HG03575 (cell line): ENCODE measurements around the gene HOXB13.

ENCODE experiments used
- ATAC-seq: cut with Tn5 transposase; IDR thresholded peaks from one replicate; pipeline ENCODE4 v1.9.1; 2021; ENCODE audit not compliant: unreplicated experiment, insufficient number of reproducible peaks, low FRiP score; ENCODE audit errors: extremely low read depth

The HOXB13 gene

DNA sequence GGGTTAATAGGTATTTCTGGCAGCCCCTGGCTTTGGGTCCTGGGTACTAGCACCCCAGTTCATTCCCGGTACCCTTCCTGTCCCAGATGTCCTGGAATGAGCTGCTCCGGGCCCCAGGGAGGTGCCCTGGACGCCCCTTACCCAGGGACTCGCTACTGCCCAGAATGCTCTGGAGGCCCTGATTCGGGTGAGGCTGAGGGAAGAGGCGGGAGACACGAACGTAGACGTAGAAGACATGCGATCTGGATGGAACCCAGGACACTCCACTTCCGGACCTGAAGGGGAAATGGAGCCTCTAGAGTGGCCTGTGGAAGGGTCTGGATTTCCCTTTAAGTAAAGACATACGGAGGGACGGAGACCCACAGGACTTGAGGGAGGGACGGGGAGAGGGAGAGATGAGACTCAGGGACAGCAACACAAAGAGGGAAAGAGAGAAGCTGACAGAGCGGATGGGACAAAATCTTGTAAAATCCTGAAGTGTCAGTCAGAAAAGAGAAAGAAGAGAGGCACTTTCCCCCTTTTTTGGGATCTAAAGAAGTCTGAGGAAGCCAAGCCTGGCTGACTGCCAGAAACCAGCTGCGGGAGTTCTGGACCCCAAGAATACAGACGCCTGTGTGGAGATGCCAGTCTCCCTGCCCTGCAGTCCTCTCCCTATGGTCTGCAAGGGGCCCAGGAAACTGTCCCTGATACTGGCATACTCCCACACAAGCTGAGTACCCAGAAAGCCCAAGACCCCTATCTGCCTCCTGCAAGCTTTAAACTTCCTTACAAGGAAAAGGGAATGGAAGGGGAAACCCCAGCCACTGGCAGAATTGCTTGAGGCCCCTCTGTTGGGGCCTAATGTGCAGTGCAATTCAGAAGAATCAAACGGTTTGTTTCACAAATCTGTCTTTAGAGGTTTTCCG, 1.0 kb upstream of the HOXB13 start:
- ATAC-seq, result no peak

DNA sequence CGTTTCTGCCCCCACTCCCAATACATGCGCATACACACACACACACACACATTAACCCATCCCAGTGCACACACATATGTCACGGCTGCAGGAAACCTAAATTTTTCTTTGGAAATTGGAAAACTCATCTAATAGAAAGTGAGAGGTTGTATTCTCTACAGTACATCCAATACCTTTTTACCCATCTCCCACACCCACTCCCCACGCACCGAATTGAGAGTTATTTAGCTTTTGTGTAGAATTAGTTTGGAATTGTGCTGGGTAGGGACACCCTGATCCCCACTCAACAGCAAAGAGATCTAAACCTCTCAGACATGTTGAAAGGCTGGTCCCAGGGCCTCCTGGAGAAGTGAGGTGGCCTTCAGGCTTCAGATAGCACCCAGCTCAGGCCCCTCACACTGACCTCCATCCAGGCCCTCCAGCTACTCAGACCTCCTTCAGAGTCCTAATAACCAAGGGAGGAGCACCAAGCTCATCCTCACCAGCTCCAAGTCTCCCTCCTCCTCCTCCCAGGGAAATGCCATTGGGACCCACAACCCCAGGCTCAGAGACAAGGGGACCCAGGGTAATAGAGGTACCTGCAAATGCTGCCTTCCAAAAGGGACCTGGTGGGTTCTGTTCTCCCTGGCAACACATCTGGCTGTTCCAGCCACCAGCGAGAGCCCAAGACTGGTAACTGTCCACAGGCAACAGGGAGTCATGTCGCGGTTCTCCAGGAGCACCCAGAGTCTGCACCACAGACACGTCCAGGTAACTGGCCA, 955 bp downstream of the HOXB13 start:
- no peak for ATAC-seq

DNA sequence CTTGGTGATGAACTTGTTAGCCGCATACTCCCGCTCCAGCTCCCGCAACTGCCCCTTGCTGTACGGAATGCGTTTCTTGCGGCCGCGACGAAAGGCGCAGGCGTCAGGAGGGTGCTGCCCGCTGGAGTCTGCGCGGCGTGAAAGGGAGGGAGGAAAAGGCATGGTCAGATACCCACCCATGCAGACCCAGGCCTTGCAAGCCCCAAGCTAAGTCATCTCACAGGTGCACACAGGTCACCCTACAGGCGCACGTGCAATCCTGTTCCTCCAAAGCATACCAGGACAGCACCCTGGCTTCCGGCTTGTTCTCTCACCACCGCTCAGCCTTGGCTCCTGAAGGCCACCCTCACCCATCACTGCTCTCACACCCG, 1.6 kb downstream of the HOXB13 start:
- no peak for ATAC-seq

DNA sequence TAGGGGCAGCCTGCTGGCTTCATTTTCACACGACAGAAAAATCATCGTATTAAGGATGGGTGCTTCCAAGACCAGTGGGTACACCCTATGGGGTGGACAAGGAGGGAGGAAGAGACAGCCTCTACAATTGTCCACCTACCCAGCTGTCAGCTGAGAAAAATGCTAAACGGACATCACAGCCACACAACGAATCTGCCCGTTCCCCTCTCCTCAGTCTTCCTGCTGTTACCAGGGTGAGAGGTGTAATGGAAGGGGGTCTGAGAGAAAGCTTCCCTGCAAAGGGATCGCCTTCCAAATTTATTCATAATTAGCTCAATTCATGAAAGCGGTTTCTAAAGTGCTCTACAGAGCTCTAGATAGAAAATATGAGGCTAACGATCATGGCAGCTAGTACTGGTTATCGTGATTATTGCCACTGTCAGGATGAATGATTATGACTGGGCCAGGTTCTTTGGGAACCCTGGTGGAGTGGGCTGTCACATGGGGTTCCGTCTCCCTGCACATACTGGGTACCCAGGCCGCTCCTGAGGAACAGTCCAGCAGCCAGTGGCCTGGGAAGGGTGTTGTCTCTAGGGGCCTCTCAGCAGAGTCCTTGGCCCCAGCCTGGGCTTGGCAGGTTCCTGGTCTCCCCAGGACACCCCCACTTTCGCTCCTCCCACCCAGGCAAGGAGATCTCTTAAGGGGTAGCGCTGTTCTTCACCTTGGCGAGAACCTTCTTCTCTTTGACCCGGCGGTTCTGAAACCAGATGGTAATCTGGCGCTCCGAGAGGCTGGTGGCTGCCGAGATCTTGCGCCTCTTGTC, 2.2 kb downstream of the HOXB13 start:
- ATAC-seq, result no peak

DNA sequence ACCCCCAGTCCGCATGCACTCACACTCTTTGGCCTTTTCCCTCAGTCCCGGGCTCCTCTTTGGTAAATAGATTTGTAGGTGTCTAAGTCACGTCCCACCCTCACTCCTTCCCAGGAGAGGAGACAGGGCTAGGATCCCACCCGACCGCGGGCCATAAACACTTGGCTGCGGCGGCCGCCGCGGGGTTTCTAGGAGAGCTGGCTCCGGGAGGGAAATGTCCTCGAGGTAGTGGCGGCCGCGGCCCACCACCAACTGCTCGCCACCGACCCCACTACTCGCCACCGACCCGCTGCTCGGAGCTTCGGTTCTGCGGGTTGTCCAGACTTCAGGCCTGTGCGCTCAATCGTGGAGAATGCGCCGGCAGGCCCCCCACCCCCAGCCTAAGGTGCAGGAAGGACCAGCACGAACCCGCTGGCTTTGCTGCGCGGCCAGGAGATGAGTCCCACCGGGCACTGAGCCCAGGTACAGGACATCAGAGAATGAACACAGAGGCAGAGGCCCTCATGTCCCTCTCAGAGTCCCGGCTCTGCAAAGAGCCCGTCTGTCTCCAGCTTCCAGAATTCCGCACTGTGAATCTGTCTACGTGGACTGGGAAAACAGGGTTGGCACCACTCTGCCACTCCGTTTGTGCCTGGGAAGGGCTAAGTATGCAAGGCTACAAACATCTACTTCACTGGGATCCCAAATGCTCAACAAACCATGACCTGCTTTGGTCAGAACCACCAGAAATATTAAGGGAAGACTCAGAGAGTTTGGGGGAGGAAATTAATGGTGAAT, 3.1 kb downstream of the HOXB13 start:
- no peak for ATAC-seq

DNA sequence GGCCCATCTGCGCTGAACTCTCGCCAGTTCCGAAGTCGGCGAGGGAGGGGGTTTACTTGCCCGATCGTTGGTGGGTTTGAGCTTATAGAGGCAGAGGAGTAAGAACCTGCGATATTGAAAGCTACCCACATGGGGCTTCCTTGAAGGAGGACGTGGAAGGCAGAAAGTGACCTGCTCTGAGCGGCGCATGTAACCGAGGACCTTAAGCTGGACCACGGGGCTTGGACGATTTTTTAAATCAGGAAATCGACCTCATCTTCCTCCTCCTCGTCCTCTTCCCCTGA, 3.6 kb downstream of the HOXB13 start:
- ATAC-seq, result no peak

DNA sequence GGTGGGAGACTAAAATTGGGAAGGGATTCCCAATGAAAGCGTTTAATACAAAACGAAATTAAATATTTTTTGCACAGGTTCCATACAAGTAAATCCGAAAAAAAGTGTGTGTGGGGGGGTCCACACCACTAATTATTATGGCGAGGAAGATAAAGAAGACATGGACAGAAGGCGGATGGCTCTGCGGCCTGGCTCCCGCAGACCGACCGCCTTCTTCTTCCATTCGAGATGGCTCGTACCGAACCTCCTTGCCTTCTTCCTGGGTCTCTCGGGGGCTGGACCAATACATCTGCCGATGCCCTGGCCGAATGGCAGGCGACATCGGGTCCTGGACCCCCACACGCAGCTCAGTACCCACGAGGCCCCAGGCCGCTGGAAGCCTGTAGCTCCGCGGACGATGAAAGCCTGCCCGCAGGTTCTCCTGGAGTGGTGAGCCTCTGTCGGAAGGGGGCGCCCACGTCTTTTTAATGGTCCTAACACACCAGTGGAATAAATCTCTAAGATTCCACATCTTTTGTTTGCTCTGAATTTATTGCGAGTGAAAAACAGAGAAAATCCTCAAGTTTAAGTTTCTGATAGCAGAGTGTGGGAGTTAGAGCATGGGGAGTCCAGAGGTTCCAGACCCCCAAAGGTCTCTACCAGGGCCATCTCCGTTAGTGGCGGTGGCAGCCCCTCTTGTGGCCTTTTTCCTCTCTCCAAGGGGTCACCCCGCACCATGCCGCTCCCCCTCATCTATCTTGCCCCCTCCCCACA, 4.1 kb downstream of the HOXB13 start:
- no peak for ATAC-seq

DNA sequence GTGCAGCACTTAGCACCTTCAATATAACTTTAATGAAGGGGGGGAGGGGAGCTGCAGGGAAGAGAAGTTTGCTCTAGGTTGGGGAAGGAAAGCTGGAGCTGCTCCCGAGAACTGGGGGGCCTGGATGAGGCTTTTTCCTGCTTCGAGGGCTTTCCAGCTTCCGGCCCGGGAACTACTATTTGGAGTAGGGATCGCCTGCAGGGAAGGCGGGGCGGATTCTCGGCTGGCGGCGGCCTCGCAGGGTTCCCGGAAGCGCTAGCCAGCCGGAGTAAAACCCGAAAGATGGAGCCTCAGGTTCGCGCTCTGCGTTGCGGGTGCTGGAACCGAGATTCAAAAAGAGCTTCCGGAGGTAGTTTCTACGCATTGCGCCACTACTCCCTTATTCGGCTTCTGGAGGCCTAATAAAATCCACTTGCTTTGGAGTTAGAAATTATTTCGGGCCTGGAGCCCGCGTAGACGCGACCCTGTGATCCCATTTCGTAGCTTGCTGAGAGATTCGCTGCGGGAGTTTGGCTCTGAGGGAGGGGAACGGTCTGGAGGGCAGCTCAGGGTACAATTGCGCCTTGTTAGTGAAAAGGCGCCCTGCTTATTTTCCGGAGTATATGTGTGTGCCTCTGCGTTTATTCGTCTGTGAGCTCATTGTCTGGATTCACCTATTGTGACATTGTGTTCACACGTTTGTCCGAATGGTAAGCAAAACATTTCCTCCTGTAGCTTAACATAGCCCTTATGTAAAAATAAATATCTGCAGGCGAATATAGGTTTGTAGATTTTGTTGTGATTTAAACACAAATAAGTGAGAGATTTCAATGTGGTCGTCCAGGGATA, 4.9 kb downstream of the HOXB13 start:
- no peak for ATAC-seq

DNA sequence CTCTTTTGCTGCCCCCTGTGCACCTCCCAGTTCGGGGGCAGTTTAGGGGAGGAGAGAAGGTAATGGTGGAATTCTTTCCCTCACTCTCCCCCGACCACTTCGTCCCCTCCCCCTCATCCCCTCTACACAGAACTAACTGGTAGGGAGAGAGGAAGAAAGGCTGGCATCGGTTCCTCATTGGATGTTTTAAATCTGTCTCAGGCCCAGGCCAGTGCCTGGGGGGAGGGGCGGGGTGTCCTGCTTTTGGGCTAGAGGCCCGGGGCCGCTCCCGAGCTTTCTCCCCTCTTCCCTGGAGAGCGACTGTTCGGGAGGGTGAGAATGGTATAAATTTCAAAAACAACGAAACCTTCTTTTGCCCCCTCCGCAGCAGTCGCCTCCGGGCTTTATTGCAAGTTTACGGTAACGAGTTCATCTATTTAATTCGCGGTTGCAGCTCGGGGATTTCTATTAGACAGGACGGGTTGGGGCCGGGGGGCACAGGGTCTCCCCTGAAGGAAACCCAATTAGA, 5.6 kb downstream of the HOXB13 start, which contains the start of gene PRAC2:
TSS of gene PRAC2 (plus strand) at position 271 of the 508 bp plus-strand sequence. CDS start 1,226 bp downstream, outside the sequence.
- no peak for ATAC-seq

DNA sequence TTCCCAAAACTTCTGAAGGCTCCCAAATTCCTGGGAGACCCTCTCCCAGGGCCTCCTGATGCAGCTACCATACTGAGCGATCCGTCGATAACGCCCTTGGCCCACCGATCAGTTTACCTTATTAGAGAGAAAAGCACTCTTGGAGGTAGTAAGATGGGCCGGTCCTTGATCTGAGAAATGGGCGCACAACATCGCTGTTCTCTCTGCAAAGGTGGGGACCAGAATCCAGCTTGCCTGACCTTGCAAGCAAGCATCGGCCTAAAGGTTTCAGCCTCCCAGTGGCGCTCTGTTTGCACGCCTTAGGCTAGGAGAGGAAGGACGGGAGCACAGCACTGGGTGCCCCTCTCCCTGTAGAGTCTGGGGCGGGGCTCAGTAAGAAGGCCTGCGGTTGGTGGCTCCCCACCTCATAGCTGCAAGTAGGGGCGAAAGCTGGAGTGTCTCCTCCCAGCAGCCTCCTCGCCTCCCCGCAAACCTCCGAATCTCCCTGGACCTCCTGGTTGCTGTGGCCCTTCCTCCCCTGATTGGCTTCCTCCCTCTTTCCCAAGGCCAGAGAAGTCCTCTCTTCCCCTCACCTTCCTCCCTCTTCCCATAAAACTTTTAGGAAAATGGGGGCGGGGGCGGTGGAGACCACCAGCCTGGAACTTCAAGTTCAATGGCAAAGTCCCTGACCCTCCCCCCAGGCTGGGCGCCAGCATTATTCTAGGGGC, 6.2 kb downstream of the HOXB13 start, which contains the start of gene PRAC1:
TSS of gene PRAC1 (minus strand) at position 318 of the 707 bp plus-strand sequence. CDS start at position 192, 126 bp downstream.
- ATAC-seq, result no peak

DNA sequence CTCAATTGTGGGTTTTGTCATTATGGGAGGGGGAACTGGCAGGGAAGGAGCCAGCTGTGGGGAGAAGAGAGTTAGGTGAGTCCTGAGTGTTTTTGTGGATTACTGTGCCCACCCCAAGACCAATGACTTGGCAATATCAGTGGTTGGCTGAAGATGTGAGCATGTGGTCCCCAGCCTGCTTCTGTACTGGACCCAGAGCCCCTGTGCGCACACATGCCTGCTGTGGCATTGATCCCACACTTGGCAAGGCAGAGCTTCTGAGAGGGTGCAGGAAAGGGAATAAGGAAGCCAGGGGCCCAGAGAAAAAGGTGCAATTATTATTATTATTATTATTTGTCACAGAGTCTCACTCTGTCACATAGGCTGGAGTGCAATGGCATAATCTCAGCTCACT, 7.5 kb downstream of the HOXB13 start:
- no peak for ATAC-seq

DNA sequence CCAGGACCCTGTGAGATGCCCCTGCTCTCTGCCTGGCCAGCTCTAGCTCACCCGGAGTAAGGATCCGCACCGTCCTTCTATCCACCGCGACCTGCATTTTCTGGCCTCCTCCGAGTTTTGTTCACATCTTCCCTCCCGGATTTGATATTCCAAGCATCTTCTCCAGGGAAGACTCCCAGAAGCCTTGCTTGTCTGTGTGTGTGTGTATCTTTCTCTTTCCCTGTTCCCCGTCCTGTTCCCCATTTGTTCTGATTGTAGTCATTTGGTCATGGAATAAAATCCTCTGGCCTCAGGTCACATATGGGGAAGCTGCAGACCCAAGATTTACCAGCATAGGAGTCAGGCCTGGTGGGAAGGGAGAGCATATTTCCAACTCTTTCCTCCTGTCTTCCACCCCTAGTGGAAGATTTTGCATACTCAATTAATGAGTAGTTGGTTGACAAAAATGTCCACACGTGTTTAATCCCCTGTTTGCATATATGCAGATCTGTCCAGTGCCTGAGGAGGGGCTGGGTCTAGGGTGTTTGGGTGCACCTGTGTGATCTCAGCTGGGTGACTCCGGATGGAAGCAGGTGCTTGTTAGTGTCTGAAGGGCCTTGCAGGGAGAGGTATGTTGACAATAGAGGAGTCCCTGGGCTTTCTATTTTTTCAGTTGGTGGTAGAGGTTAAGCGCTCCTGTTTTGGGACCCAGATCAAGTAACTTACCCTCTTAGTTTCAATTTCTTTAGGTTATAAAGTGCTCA, 8.1 kb downstream of the HOXB13 start:
- ATAC-seq, result no peak

DNA sequence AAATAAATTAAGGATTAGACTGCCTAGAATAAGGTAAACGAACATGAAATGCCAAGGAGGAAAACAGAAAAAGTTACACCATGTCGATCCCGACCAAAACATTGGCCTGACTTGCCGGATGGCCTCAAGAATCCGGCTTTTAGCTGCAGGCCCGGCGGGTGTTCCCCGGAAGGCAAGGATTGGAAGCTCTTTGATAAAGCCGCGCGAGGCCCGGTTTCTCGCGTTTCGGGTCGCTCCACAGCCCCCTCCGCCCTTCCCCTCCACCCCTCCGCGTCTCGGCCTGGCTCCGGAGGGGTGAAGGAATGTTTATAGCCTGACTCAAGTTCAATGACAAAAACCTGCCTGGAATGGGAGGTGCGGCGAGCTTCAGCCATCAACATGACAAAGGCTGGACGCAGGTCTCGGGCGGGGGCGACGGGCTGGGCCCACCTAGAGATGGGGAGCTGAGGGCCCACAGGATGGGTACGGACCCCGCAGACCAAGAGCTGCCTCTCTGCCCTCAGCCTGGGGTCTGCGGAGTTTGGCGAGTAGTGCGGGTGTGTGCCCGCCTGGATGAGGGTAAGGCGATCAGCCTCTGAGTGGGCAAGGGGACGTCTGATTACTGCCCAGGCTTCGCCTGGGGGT, 8.8 kb downstream of the HOXB13 start:
- ATAC-seq, result no peak

DNA sequence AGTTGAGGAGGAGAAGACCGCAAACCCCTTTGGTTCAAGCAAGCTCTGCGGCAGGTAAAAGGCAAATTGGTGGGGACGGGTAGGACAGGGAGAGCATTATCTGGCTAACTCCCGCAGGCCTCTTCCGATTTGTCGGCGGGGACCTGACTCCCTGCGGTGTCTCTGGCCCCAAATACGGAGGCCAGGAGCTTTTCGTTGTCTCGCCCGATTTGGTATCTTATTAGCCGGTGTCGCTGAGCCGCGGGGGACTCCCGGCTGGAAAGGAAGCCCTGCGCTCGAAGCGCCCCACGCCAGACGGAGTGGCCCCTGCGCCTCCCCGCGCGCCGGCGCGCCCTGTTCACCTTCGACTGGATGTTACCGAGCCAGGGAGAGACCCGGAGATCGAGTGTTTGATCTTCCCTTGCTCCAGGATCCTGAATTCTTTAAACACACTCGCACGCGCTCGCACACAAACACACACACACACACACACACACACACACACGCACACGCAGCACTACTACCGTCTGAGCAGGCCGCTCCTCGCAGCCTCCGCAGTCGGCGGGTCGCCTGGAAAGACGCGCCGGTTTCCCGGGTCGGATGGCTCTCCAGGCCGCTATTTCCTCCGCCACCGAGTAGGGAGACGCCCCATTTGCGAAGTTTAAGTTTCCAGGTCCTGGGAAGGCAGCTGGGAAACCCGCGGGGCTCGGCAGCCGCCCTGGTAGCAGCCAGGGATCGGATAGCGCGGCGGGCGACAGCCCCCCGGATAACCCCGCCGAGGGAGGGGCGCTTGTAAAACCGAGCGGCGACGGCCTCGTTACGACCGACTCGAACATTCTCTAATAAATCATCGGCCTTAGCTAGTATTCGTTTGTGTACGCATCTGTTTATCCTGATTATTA, 9.5 kb downstream of the HOXB13 start:
- ATAC-seq, result no peak
